GM10248 (cell line): ENCODE measurements around the gene KDELR1.
A peak's percentile ranks its signal among the peaks of the same experiment; 100 is the strongest.

ENCODE experiments used
- CTCF ChIA-PET: fragments of 300-600 bp; sonication (Branson Sonifier 250); formaldehyde crosslinking; extraction: SDS; loops from one replicate; lab custom pipeline; 2021; ENCODE audit warnings: antibody characterized with exemption; lab: Yijun Ruan, JAX
- POLR2A ChIA-PET: fragments of 350-650 bp; sonication (Branson Sonifier 250); formaldehyde crosslinking; extraction: SDS; loops from one replicate; lab custom pipeline; 2020; ENCODE audit warnings: antibody characterized with exemption; lab: Yijun Ruan, JAX
- DNase-seq: peaks from one replicate; pipeline ENCODE4 v3.0.0; 2012; ENCODE audit errors: extremely low spot score
- CTCF ChIP-seq: IDR thresholded peaks from 2 replicates; pipeline ENCODE4 v1.5.1; 2012; ENCODE audit warnings: mild to moderate bottlenecking, low read depth; ENCODE audit errors: extremely low read depth, missing control alignments, control extremely low read depth

The KDELR1 gene

GRCh38 chr19:48370955-48371354, 20.4 kb downstream of the KDELR1 start:
- ChIA-PET CTCF (interaction anchor here (1.2 to 1.4 kb wide), 2 partner anchors 10 to 20 kb away, joined by 5 to 9 read pairs; partner anchors contain the start of gene KDELR1), POLR2A (no interaction called here)
- no peak for TF ChIP-seq CTCF
- no peak for DNase-seq

- ChIA-PET CTCF (no interaction called here), POLR2A (interaction anchor here (0.6 kb wide), 1 partner anchor 260 kb away, joined by 3 read pairs; no protein-coding TSS in a partner anchor)
- TF ChIP-seq CTCF = no peak
- DNase-seq = no peak
These were observed 22.4 kb downstream of the KDELR1 start for GRCh38 chr19:48368936-48369335.

GRCh38 chr19:48367855-48368254, 23.5 kb downstream of the KDELR1 start:
- no peak for TF ChIP-seq CTCF
- ChIA-PET CTCF (interaction anchor here (1.7 kb wide), 1 partner anchor 23 kb away, joined by 7 read pairs; the partner anchor contains the start of gene KDELR1), POLR2A (no interaction called here)
- DNase-seq = no peak

GRCh38 chr19:48365602-48366001, 25.7 kb downstream of the KDELR1 start:
- POLR2A ChIA-PET = no interaction called here
- CTCF ChIA-PET = interaction anchor here (1.0 kb wide), 1 partner anchor 26 kb away, joined by 4 read pairs; the partner anchor contains the start of gene KDELR1
- no peak for TF ChIP-seq CTCF
- DNase-seq = no peak

- DNase-seq = no peak
- ChIA-PET POLR2A (interaction anchor here (0.5 to 2.5 kb wide), 8 partner anchors 8 to 1465 kb away, joined by 3 to 12 read pairs (median 3); partner anchors contain the start of genes KDELR1 and SPHK2), CTCF (interaction anchor here (0.8 to 2.9 kb wide), 12 partner anchors 7 to 228 kb away, joined by 3 to 43 read pairs (median 5); partner anchors contain the start of gene KDELR1)
- no peak for TF ChIP-seq CTCF
These were observed 26.6 kb downstream of the KDELR1 start for GRCh38 chr19:48364598-48365348.

GRCh38 chr19:48363810-48364597, 27.3 kb downstream of the KDELR1 start, which contains the start of the genes SYNGR4 and TMEM143:
Gene SYNGR4, plus strand, starts transcription at chr19:48364367. Its CDS starts 1,476 bp downstream, at chr19:48365843.
Gene TMEM143, minus strand, starts transcription at chr19:48363940. Its CDS starts 20 bp downstream, at chr19:48363920.
- DNase-seq = peak; percentile 99
- TF ChIP-seq CTCF = no peak
- POLR2A ChIA-PET = interaction anchor here (0.5 to 2.5 kb wide), 18 partner anchors 9 to 1752 kb away, joined by 3 to 12 read pairs (median 4); partner anchors contain the start of genes KDELR1 and SPHK2
- CTCF ChIA-PET = interaction anchor here (0.6 to 2.9 kb wide), 17 partner anchors 8 to 995 kb away, joined by 3 to 43 read pairs (median 4); partner anchors contain the start of gene KDELR1
